ENCODE measurements around the gene PPP1R14D. TPM values are rescaled to one million over a fixed set of nuclear protein-coding genes. Genes with fewer than 3 reads are reported as not detected.

Gene PPP1R14D
- total RNA-seq, 2 experiments from 2014 or later: not detected

GRCh38 chr15:40872791-40873693, 44.5 kb upstream of the PPP1R14D start:
- Histone ChIP-seq H3K4me2 (ENCODE audit: low read length) (peak overlapping the region; percentile 76), H3K9me2 (ENCODE audit: insufficient read depth, low read length) (no peaks in the 10 kb centered on the region), H3K36me3 (ENCODE audit: insufficient read depth, low read length) (no peaks in the 10 kb centered on the region), H4K20me1 (ENCODE audit: insufficient read depth, low read length) (no peaks in the 10 kb centered on the region), H2AFZ (ENCODE audit: low read length) (peak overlapping the region; percentile 74; the same call in 1 of the 2 replicates), H3K4me1 (ENCODE audit: insufficient read depth, low read length, poor library complexity, severe bottlenecking) (peaks cover 24% of the 10 kb centered on the region), H3K9me3 (ENCODE audit: low read length) (no peaks in the 10 kb centered on the region), H3K27ac (ENCODE audit: low read depth, low read length, poor library complexity, severe bottlenecking) (no peak overlapping the region), H3K4me3 (ENCODE audit: low read depth, low read length, poor library complexity, severe bottlenecking) (peak overlapping the region; percentile 69), H3K79me2 (ENCODE audit: insufficient read depth, low read depth, low read length) (no peaks in the 10 kb centered on the region)
- CTCF ChIA-PET (ENCODE audit: unreplicated experiment): interaction anchor here (2.2 to 2.9 kb wide), 2 partner anchors 15 kb away, joined by 15 to 23 read pairs; no protein-coding TSS in a partner anchor
- BruUV-seq (replicated peaks): no TSS peak
- POLR2A ChIA-PET: interaction anchor here (0.6 to 1.3 kb wide), 3 partner anchors 11 to 16 kb away, joined by 3 read pairs; no protein-coding TSS in a partner anchor
- TF ChIP-seq EZH2phosphoT487 (IDR thresholded peaks at IDR 0.05; ENCODE audit: borderline replicate concordance, low read depth, low read length): no peak
- TF ChIP-seq CTCF (conservative IDR thresholded peaks at IDR 0.05; ENCODE audit: low read length): no peak
- intact Hi-C loops (cut with micrococcal nuclease; ENCODE audit: unreplicated experiment): no loop called here
- no peak for DNase-seq (ENCODE audit: low spot score)

- peak overlapping the region; percentile 13; the same call in 1 of the 2 replicates for H3K4me2 ChIP-seq (ENCODE audit: low read length)
- DNase-seq (ENCODE audit: low spot score): no peak
- intact Hi-C loops (cut with micrococcal nuclease; ENCODE audit: unreplicated experiment): no loop called here
- no peak overlapping the region for H2AFZ ChIP-seq (ENCODE audit: low read length)
- H3K9me3 ChIP-seq (ENCODE audit: low read length): no peaks in the 10 kb centered on the region
- no peak overlapping the region for H3K27ac ChIP-seq (ENCODE audit: low read depth, low read length, poor library complexity, severe bottlenecking)
- no peaks in the 10 kb centered on the region for H3K79me2 ChIP-seq (ENCODE audit: insufficient read depth, low read depth, low read length)
- no peak overlapping the region for H3K4me3 ChIP-seq (ENCODE audit: low read depth, low read length, poor library complexity, severe bottlenecking)
- TF ChIP-seq CTCF (conservative IDR thresholded peaks at IDR 0.05; ENCODE audit: low read length) (no peak), EZH2phosphoT487 (IDR thresholded peaks at IDR 0.05; ENCODE audit: borderline replicate concordance, low read depth, low read length) (no peak)
- H3K4me1 ChIP-seq (ENCODE audit: insufficient read depth, low read length, poor library complexity, severe bottlenecking): peaks cover 24% of the 10 kb centered on the region
- ChIA-PET POLR2A (interaction anchor here (0.7 to 1.3 kb wide), 3 partner anchors 12 to 313 kb away, joined by 4 to 7 read pairs (median 5); no protein-coding TSS in a partner anchor), CTCF (ENCODE audit: unreplicated experiment) (interaction anchor here (2.9 kb wide), 1 partner anchor 14 kb away, joined by 23 read pairs; no protein-coding TSS in a partner anchor)
- H3K9me2 ChIP-seq (ENCODE audit: insufficient read depth, low read length): no peaks in the 10 kb centered on the region
- BruUV-seq (replicated peaks): no TSS peak
- H4K20me1 ChIP-seq (ENCODE audit: insufficient read depth, low read length): no peaks in the 10 kb centered on the region
- H3K36me3 ChIP-seq (ENCODE audit: insufficient read depth, low read length): no peaks in the 10 kb centered on the region
Measured at GRCh38 chr15:40871749-40872617, 43.5 kb upstream of the PPP1R14D start.

All from OCI-LY7 (cell line).